ENCODE results near the gene BICDL2.
A peak's percentile ranks its signal among the peaks of the same experiment; 100 is the strongest.

The BICDL2 gene

DNA sequence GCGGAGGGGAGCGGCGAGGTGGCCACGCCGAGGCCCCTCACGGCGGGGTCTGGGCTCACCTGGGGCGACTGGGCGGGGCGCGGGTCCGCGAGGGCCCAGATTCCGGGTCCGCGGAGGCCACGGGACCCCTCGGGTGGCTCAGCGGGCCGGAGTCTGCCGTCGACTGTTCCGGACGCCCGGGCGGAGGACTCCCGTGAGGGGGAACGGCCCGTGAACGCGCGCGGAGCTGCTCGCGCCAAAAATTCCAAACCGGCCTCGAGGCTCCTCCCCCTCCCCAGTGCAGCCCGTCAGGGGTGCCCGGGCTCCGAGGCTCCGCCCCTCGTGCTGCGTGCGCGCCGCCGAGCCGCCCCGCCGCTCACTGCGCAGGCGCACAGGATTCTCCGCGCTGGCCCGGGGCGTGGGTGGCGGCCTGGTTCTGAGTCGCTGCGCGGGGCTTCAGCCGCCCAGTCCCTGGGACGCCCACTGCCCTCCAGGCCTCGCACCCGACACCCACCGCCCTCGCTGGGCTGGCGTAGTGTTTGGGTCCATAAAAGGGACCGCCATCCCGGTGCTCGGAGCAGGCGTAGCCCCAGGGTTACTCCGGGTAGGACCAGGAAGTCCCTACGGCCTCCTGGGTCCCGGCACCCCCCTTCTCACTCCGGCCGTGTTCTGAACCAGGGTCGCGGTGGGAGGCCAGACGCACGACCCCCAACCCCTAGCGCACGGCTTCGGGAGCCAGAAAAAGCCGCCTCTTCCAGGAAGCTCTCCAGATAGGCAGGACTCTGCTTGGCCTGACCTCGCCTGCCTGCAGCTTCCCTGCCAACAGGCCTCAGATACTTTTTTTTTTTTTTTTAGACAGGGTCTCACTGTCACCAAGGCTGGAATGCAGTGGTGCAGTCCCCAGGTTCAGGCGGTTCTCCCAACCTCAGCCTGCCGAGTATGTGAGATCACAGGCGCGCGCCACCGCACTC lies 56.2 kb downstream of the BICDL2 start, which contains the start of gene PKMYT1:
TSS of gene PKMYT1 (minus strand) at position 220 of the 950 bp plus-strand sequence. CDS start 789 bp downstream, outside the sequence.
- DNase-seq, result peak; percentile 80

DNA sequence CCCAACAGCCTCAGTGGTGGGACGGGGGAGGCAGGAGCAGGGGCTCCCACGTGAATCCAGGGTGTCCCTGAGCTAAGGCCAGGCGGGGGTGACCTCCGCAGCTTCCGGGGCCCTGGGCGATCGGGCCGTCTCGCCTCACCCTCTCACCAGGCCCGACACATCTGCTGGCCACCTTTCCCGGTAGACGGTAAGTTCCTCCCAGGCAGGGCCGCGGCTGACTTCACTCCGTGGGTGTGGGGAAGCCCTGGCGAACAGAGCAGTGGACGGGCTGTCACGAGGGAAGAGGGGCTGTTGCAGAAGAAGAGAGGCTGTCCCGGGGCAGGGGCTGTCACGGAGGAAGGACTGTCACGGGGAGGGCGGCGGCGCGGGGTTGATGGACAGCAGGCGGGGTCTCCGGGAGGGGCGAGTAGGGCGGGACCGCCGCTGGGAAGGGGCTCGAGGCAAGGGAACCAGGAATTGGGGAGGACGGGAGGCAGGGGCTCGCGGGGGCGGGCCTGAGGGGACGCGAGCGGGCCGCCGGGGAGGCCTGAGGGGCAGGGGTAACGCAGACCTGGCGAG lies 57.0 kb downstream of the BICDL2 start:
- DNase-seq, result no peak
